Mammary epithelial cell (primary cell): Measurements from ENCODE around the gene PHC3.

ENCODE experiments used
- CTCF ChIP-seq, 2 donors: IDR thresholded peaks in 1 of 2; conservative IDR thresholded peaks in 1 of 2; 2 replicates each; pipeline ENCODE4 v1.5.1; 2011 to 2012; ENCODE audit warnings: inconsistent platforms in 2 of 2, low read length in 2 of 2, mild to moderate bottlenecking in 2 of 2, control low read depth in 1 of 2, low read depth in 1 of 2; ENCODE audit not compliant: insufficient read depth in 1 of 2; ENCODE audit errors: extremely low read depth in 1 of 2
- EZH2 ChIP-seq: IDR thresholded peaks from 2 replicates; pipeline ENCODE4 v1.6.1; 2012; ENCODE audit warnings: low read length, inconsistent platforms, borderline replicate concordance

- TF ChIP-seq CTCF (conservative IDR thresholded peaks at IDR 0.05 in 1 of 2, IDR thresholded peaks at IDR 0.05 in 1 of 2; ENCODE audit: extremely low read depth in 1 of 2, insufficient read depth in 1 of 2, low read depth in 1 of 2, low read length in 2 of 2) (no peak), EZH2 (no peak)
These were observed 85.2 kb downstream of the PHC3 start for GRCh38 chr3:170096342-170096741.
